ENCODE data around the gene ADGRB2. TPM values are rescaled to one million over a fixed set of nuclear protein-coding genes. Genes with fewer than 3 reads are reported as not detected.

The ADGRB2 gene
- 15.6 and 28.5 TPM in 2 replicates for total RNA-seq (2021)
- percentile 37 among the genes with signal in this experiment for Bru-seq, nascent RNA
- BruChase-seq, experiment 1, labeled RNA remaining after a 2-hour chase: percentile 46 among the genes with signal in this experiment
- percentile 47 among the genes with signal in this experiment for BruChase-seq, experiment 2, labeled RNA remaining after a 6-hour chase
- long read RNA-seq, partial matches to known transcripts: 4 of 10 reads
- long read RNA-seq, other reads (novel, unspliced or antisense): 6 of 10 reads

DNA sequence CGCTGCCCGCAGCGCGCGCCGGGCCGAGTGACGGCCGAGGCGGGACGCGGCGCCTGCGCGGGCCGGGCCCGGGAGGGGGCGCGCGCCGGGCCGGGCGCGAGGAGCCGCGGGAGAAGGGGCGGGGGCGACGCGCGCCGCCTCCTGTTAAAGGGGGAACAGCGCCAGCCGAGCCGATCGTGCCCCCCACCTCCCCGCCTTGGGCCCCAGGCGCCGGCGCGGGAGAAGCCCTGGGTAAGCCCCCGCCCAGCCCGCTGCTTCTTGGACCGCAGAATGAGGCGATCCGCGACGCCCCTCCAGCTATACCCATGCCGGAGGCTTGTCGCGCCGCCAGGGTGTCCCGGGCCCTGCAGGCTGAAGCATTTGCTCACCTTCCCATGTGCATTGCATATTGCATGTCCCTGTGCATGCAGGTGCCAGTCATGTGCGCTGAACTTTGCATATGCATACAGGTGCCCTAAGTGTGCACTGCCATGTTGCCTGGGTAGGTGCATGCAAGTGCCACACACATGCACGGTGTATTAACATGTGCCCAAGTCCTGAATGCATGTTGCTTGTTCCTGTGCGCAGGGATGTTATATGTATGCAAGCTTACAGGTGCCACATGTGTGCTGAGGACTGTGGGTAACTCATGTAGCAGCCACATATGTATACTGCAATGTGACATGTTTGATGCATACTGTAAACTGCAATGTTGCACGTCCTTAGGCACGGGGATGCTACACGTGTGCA is at the start of gene ADGRB2:
ADGRB2 (minus strand) TSS at position 29 of the 729 bp plus-strand sequence. CDS start 7,119 bp downstream, outside the sequence.
- no TSS peak for BruUV-seq (replicated peaks)
- POLR2A ChIA-PET (ENCODE audit: unreplicated experiment): no interaction called here
- Histone ChIP-seq H4K20me1 (ENCODE audit: insufficient read depth) (no peaks in the 10 kb centered on the region), H3K9me3 (ENCODE audit: insufficient read depth, low read depth) (no peaks in the 10 kb centered on the region), H3K27ac (no peak within 1 kb of the TSS), H2AFZ (peak within 1 kb of the TSS; percentile 70), H3K36me3 (ENCODE audit: low read depth) (no peaks in the 10 kb centered on the region), H3F3A (ENCODE audit: insufficient read depth, low read depth) (peaks cover 32% of the 10 kb centered on the region), H3K4me1 (replicated peaks; ENCODE audit: insufficient read depth) (peaks cover 32% of the 10 kb centered on the region), H3K79me2 (ENCODE audit: low read depth) (no peaks in the 10 kb centered on the region), H3K9me2 (ENCODE audit: insufficient read depth) (no peaks in the 10 kb centered on the region), H3K4me3 (peak within 1 kb of the TSS; percentile 62), H3K4me2 (peak within 1 kb of the TSS; percentile 96), H3K27me3 (ENCODE audit: insufficient read depth, low read depth) (peaks cover 5% of the 10 kb centered on the region; the same call in 1 of the 2 replicates)
- CTCF ChIA-PET: interaction anchor here (0.7 kb wide), 1 partner anchor 94 kb away, joined by 6 read pairs; no protein-coding TSS in a partner anchor
- no peak; the same call in 1 of the 2 replicates for TF ChIP-seq CTCF (conservative IDR thresholded peaks at IDR 0.05)
- TF ChIP-seq EZH2 (IDR thresholded peaks at IDR 0.05; ENCODE audit: low read depth): peak; percentile 84; the same call in 1 of the 2 replicates
- DNase-seq: peak in 1 of 2 experiments; percentile 37
- intact Hi-C loops (cut with micrococcal nuclease; ENCODE audit: unreplicated experiment): loop anchor here (5.0 kb wide), 2 partner anchors 47 to 248 kb away; partner anchors contain the start of gene KHDRBS1

- no peak overlapping the region for H3K4me2 ChIP-seq
- H3K4me3 ChIP-seq: no peak overlapping the region
- no peaks in the 10 kb centered on the region for H4K20me1 ChIP-seq (ENCODE audit: insufficient read depth)
- H3K79me2 ChIP-seq (ENCODE audit: low read depth): no peaks in the 10 kb centered on the region
- no peak overlapping the region for H2AFZ ChIP-seq
- no peaks in the 10 kb centered on the region for H3K27me3 ChIP-seq (ENCODE audit: insufficient read depth, low read depth)
- no peaks in the 10 kb centered on the region for H3K9me3 ChIP-seq (ENCODE audit: insufficient read depth, low read depth)
- H3K9me2 ChIP-seq (ENCODE audit: insufficient read depth): no peaks in the 10 kb centered on the region
- BruUV-seq (replicated peaks): no TSS peak
- H3K27ac ChIP-seq: no peak overlapping the region
- TF ChIP-seq CTCF (conservative IDR thresholded peaks at IDR 0.05) (no peak), EZH2 (IDR thresholded peaks at IDR 0.05; ENCODE audit: low read depth) (no peak)
- H3K4me1 ChIP-seq (replicated peaks; ENCODE audit: insufficient read depth): peaks cover 5% of the 10 kb centered on the region
- H3K36me3 ChIP-seq (ENCODE audit: low read depth): no peaks in the 10 kb centered on the region
- ChIA-PET CTCF (no interaction called here), POLR2A (ENCODE audit: unreplicated experiment) (interaction anchor here (0.6 kb wide), 1 partner anchor 120 kb away, joined by 3 read pairs; no protein-coding TSS in a partner anchor)
- peaks cover 12% of the 10 kb centered on the region for H3F3A ChIP-seq (ENCODE audit: insufficient read depth, low read depth)
- DNase-seq: no peak
- intact Hi-C loops (cut with micrococcal nuclease; ENCODE audit: unreplicated experiment): loop anchor here (10.0 kb wide), 1 partner anchor 123 kb away; the partner anchor contains the start of gene PTP4A2
Measured at GRCh38 chr1:31812158-31812829, 48.2 kb upstream of the ADGRB2 start.

DNA sequence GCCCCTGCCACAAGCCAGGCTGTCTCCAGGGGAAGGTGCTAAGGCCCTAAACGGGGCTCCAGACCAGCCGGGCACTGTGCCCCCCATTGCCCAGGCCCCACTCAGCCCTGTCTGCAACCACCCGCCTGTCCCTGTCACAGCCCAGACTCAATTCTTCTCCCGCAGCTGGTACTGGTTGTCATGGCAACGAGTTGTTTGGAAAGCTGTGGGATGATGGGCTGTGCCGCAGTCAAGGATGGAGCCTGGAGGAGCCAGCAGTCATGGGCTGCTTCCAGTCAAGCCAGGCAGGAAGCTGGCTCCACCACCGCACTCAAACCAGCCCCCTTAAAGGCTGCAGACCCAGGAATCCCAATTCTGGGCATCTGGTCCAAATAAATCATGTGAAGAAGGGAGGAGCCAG is 47.5 kb upstream of the ADGRB2 start:
- Histone ChIP-seq H3K9me2 (ENCODE audit: insufficient read depth) (no peaks in the 10 kb centered on the region), H3K4me1 (replicated peaks; ENCODE audit: insufficient read depth) (peaks cover 5% of the 10 kb centered on the region), H3K27ac (no peak overlapping the region), H3K27me3 (ENCODE audit: insufficient read depth, low read depth) (no peaks in the 10 kb centered on the region), H3K9me3 (ENCODE audit: insufficient read depth, low read depth) (no peaks in the 10 kb centered on the region), H3K4me3 (no peak overlapping the region), H3F3A (ENCODE audit: insufficient read depth, low read depth) (peaks cover 17% of the 10 kb centered on the region), H3K79me2 (ENCODE audit: low read depth) (no peaks in the 10 kb centered on the region), H3K4me2 (no peak overlapping the region), H4K20me1 (ENCODE audit: insufficient read depth) (no peaks in the 10 kb centered on the region), H3K36me3 (ENCODE audit: low read depth) (no peaks in the 10 kb centered on the region), H2AFZ (no peak overlapping the region)
- DNase-seq: no peak
- no peak for TF ChIP-seq CTCF (conservative IDR thresholded peaks at IDR 0.05)
- TF ChIP-seq EZH2 (IDR thresholded peaks at IDR 0.05; ENCODE audit: low read depth): no peak
- CTCF ChIA-PET: no interaction called here
- intact Hi-C loops (cut with micrococcal nuclease; ENCODE audit: unreplicated experiment): loop anchor here (10.0 kb wide), 1 partner anchor 123 kb away; the partner anchor contains the start of gene PTP4A2
- no TSS peak for BruUV-seq (replicated peaks)
- POLR2A ChIA-PET (ENCODE audit: unreplicated experiment): no interaction called here
